ENCODE results near the gene SERGEF. TPM values are rescaled to one million over a fixed set of nuclear protein-coding genes. Genes with fewer than 3 reads are reported as not detected.

SERGEF gene
- total and polyA plus RNA-seq, 7 donors, result 11.1 to 33.1 (median 26.0) TPM

- H3K4me3 ChIP-seq, result no peak overlapping the region
- ATAC-seq (peak; percentile 86 to 95 (median 93)), DNase-seq (peak; percentile 45 to 74)
- peak overlapping the region; percentile 27 for H3K27ac ChIP-seq
- H3K4me1 ChIP-seq, result no peaks in the 10 kb centered on the region
- 32 to 55% (median 40%) methylated on average over 23 of the region's 23 CpGs for whole genome bisulfite sequencing, 3 donors
- intact Hi-C loops (cut with DNase I), result loop anchor here (2.0 to 5.0 kb wide), 3 partner anchors 86 to 218 kb away; no protein-coding TSS in a partner anchor
- H3K27me3 ChIP-seq (ENCODE audit: insufficient read depth in 3 of 3, low read length in 2 of 3), result no peaks in the 10 kb centered on the region
- TF ChIP-seq CTCF (IDR thresholded peaks at IDR 0.05), result peak; percentile 58
- no peaks in the 10 kb centered on the region for H3K36me3 ChIP-seq (ENCODE audit: insufficient read depth in 1 of 2, low read depth in 1 of 2)
- peaks cover 7% of the 10 kb centered on the region for H3K9me3 ChIP-seq
These were observed 252.5 kb downstream of the SERGEF start for GRCh38 chr11:17760102-17761029.

- no peak overlapping the region for H3K27ac ChIP-seq
- intact Hi-C loops (cut with DNase I), result no loop called here
These were observed 257.0 kb downstream of the SERGEF start for GRCh38 chr11:17755891-17756290.

GRCh38 chr11:17753641-17754040 is 259.2 kb downstream of the SERGEF start:
- peaks cover 40% of the 10 kb centered on the region for H3K4me1 ChIP-seq
- no peak for TF ChIP-seq CTCF (IDR thresholded peaks at IDR 0.05)
- no peak overlapping the region for H3K4me3 ChIP-seq
- peaks cover 2% of the 10 kb centered on the region for H3K9me3 ChIP-seq
- whole genome bisulfite sequencing, 3 donors, result 26 to 45% (median 28%) methylated on average over 10 of the region's 10 CpGs
- intact Hi-C loops (cut with DNase I), result loop anchor here in 1 of 2 donors (5.0 kb wide), 1 partner anchor 44 kb away; no protein-coding TSS in a partner anchor
- H3K36me3 ChIP-seq (ENCODE audit: insufficient read depth in 1 of 2, low read depth in 1 of 2), result no peaks in the 10 kb centered on the region
- H3K27me3 ChIP-seq (ENCODE audit: insufficient read depth in 3 of 3, low read length in 2 of 3), result no peaks in the 10 kb centered on the region
- ATAC-seq (peak; percentile 89 to 91 (median 90)), DNase-seq (peak; percentile 40 to 59)
- H3K27ac ChIP-seq, result peak overlapping the region; percentile 73

More at GRCh38 chr11:17755891-17756290, 257.0 kb downstream of the SERGEF start:
- WGBS, 3 donors, result 72 to 91% (median 88%) methylated on average over 3 of the region's 3 CpGs
- peaks cover 7% of the 10 kb centered on the region for H3K9me3 ChIP-seq
- DNase-seq (no peak), ATAC-seq (no peak)
- H3K4me1 ChIP-seq, result peaks cover 20% of the 10 kb centered on the region
- no peak for TF ChIP-seq CTCF (IDR thresholded peaks at IDR 0.05)
- H3K4me3 ChIP-seq, result no peak overlapping the region
- H3K36me3 ChIP-seq (ENCODE audit: insufficient read depth in 1 of 2, low read depth in 1 of 2), result no peaks in the 10 kb centered on the region
- H3K27me3 ChIP-seq (ENCODE audit: insufficient read depth in 3 of 3, low read length in 2 of 3), result no peaks in the 10 kb centered on the region

GRCh38 chr11:17753153-17753552 is 259.7 kb downstream of the SERGEF start:
- peaks cover 40% of the 10 kb centered on the region for H3K4me1 ChIP-seq
- peak overlapping the region; percentile 73 for H3K27ac ChIP-seq
- no peak overlapping the region for H3K4me3 ChIP-seq
- H3K36me3 ChIP-seq (ENCODE audit: insufficient read depth in 1 of 2, low read depth in 1 of 2), result no peaks in the 10 kb centered on the region
- no peak for TF ChIP-seq CTCF (IDR thresholded peaks at IDR 0.05)
- ATAC-seq (peak; percentile 78 to 88 (median 85)), DNase-seq (peak; percentile 34 to 80)
- H3K9me3 ChIP-seq, result no peaks in the 10 kb centered on the region
- 23 to 40% (median 34%) methylated on average over 5 of the region's 5 CpGs for WGBS, 3 donors
- intact Hi-C loops (cut with DNase I), result loop anchor here in 1 of 2 donors (5.0 kb wide), 1 partner anchor 44 kb away; no protein-coding TSS in a partner anchor
- H3K27me3 ChIP-seq (ENCODE audit: insufficient read depth in 3 of 3, low read length in 2 of 3), result no peaks in the 10 kb centered on the region
